ENCODE data around the gene NEGR1.

NEGR1 gene

GRCh38 chr1:71850515-71850914 lies 431.8 kb downstream of the NEGR1 start:
- no peak for DNase-seq (ENCODE audit: low spot score)

GRCh38 chr1:71843012-71843411 lies 439.3 kb downstream of the NEGR1 start:
- DNase-seq (ENCODE audit: low spot score): no peak

- DNase-seq (ENCODE audit: low spot score): no peak
Measured at GRCh38 chr1:71839876-71840275, 442.5 kb downstream of the NEGR1 start.

- no peak for DNase-seq (ENCODE audit: low spot score)
Measured at GRCh38 chr1:71836904-71837303, 445.4 kb downstream of the NEGR1 start.

- DNase-seq (ENCODE audit: low spot score): no peak
Measured at GRCh38 chr1:71835442-71835813, 446.9 kb downstream of the NEGR1 start.

DNA sequence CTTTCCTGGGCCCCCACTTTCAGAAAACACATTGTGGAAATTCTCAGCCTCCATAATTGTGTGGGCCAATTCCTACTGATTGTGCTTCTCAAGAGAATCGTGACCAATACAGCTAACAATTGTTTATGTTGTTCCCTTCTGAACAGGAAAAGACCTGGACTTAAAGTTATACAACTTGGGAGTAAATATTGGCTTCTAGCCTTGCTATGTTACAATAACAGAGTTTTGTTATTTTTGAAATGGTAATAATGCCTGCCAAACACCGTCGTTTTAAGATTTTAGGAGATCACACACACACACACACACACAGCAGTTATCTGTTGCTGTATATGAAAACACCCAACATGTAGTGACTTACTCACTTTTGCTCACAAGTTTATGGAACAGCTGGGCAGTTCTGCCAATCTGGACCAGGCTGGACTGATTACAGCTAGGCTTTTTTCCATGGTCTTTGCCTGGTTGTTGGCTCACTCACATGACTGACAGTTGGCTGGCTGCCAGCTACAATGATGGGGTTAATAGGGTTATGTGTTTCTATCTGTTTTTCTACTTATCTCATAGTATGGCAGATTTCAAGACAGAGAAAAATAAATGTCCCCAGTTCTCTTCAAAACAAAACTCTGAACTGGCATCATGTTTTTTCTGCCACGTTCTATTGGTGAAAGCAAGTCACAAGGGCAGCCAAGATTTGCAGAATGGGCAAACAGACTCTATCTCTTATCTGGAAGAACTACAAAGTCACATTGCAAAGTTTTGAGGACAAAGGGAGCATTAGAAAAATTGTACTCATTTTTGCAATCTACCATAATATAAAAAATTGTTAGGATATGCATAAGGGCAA lies 447.5 kb downstream of the NEGR1 start:
- no peak for DNase-seq (ENCODE audit: low spot score)

DNA sequence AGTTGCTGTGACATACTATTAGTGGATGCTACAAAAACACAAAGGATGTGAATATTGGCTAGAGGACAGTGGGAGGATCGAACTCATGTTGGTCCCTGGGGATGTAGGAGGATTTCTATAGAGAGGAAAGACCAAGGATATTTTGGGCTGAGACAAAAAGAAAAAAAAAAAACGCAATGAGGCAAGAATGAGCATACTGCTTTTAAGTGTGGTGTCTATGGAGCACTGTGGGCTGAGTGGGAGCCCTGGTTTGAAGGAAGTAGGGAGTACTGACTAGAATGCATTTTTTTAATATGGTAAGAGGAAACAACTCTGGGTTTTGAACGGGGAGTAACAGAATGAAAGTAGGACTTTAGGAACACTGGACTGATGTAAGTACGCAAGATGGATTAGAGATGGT lies 450.7 kb downstream of the NEGR1 start:
- no peak for DNase-seq (ENCODE audit: low spot score)

GRCh38 chr1:71829346-71829745 lies 453.0 kb downstream of the NEGR1 start:
- no peak for DNase-seq (ENCODE audit: low spot score)

GRCh38 chr1:71828431-71829012 lies 453.8 kb downstream of the NEGR1 start:
- no peak for DNase-seq (ENCODE audit: low spot score)

DNA sequence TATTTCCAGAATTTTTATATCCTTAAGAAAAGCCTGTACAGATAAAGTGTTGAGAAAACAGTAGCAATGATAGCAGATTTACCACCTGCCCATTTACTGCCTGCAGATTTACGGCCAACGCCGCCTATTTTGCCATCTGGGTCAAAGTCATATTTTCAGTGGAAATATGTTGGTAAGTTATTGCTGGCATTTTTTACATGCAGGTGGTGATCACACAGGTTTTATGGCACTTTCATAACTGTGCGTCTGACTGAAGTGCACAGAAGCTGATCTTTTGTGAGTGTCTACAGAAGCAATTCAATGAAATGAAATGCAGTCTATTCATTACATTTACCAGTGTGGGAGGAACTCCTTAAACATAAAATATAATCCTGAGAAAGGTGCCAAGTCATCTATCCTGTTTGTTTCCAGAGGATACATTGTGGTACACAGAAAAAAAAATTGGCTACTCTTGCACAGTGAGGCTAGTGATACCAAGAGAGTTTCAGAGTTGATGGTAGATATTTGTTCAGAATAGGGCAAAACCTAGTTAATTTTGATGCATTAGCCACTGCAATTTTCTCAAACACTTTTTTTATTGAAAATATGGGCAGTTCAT lies 458.5 kb downstream of the NEGR1 start:
- DNase-seq (ENCODE audit: low spot score): no peak

GRCh38 chr1:71817028-71817427 lies 465.3 kb downstream of the NEGR1 start:
- DNase-seq (ENCODE audit: low spot score): no peak

GRCh38 chr1:71809085-71809484 lies 473.3 kb downstream of the NEGR1 start:
- peak; percentile 0 for DNase-seq (ENCODE audit: low spot score)

DNA sequence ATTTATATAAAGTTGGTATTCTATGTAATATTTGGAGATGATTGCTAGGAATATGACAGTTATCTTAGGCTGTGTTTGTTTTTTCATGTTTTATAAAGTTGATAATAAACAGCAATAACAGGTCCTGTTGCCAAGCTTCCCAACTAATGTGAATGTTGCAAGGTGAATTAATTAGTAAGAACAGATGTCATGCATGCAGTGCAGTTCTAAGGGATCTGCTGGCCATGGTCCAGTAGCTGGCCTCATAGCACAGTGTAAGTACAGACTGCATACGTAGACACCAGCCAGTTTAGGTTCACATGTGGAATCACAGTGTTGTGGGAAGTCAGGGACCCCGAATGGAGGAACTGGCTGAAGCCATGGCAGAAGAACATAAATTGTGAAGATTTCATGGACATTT lies 478.2 kb downstream of the NEGR1 start:
- no peak for DNase-seq (ENCODE audit: low spot score)

GRCh38 chr1:71796006-71796405 lies 486.3 kb downstream of the NEGR1 start:
- no peak for DNase-seq (ENCODE audit: low spot score)

DNA sequence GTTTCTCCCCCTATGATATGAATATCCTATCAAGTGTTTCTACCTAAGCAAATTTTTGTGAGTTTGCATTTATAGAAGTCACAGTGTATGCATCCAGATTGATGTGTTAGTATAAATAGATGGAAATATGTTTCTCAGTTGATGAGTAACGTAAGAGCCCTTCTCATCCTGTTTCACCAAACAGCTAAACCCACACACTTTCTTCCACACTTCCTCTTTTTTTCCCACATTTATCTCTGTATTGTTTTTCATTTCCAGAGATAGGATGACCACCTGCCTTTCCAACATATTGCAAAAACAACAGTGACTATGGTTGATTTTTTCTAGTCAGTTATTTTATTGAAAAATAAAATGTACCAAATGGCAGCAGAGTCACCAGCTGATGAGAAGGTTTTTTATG lies 490.1 kb downstream of the NEGR1 start:
- DNase-seq (ENCODE audit: low spot score): no peak

GRCh38 chr1:71788113-71788512 lies 494.2 kb downstream of the NEGR1 start:
- no peak for DNase-seq (ENCODE audit: low spot score)

DNA sequence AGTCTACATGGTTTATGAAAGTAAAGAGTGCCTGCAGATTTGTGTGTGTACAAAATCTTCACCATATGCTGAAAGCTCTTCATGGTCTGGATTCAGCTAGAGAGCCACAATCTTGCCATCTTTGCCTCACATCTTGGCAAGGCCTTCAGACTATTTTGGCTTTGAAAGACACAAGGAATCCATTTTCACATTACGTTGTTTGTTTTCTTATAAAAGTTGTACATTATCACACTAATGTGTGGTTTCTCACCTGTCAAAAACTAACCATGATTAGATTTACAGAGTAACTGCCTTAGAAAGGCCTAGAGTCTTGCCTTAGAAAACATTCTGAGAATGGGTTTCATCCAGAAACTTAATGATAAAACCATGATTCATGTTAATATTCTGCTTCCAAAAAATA lies 494.6 kb downstream of the NEGR1 start:
- DNase-seq (ENCODE audit: low spot score): no peak

DNA sequence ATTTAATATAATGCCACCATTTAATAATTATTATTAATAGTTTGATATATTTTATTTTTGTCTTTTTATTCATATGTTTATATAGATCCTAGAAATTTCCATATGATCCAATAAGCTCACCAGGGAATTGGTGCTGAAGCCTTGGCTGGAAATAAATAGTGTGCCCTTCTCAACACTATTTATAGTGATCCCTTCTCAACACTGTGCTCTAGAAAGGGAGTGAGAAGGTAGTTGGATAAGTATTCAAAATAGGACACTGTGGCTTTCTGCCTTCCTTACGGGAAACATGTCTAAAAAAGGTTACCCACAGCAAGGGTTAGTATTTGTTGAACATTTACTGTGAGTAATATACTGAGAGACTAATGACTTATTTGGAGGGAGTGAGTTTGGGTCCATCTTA lies 496.1 kb downstream of the NEGR1 start:
- DNase-seq (ENCODE audit: low spot score): no peak

- DNase-seq (ENCODE audit: low spot score): no peak
Measured at GRCh38 chr1:71785450-71785849, 496.9 kb downstream of the NEGR1 start.

DNA sequence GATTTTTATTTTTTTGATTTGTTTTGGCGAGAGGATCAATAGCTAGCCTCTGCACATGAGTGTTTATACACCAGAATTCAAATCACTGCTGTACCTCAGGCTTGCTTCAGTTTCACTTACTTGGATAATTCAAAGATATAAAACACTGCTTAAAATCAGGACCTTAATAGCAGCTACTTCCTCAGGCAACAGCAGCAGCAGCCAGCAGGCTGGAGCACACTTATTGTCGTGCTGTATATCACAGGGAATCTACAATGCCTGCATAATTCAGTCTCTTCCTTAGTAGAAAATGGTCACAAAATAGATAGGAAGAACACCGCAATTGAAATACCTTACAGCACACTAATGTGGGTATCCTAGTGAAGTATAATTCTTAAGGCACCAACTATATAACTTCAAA lies 497.3 kb downstream of the NEGR1 start:
- DNase-seq (ENCODE audit: low spot score): no peak

DNA sequence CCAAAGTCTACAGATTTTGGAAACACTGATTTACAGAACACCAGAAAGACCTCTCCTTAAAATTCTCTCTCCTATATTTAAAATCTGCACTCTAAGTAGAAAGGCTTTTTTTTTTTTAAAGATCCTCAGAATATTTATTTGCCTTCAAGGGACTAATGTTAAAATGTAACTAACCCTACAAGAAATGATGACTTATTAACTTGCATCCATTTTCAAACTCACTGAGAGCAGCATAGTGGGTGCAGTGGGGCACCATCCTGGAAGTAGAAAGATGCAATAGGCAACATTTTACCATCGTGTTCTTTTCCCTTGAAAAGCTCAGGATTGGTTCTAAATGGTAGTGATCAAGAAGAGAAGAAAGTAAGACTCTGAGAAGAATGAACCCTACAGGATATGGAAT lies 498.1 kb downstream of the NEGR1 start:
- DNase-seq (ENCODE audit: low spot score): no peak

- DNase-seq (ENCODE audit: low spot score): no peak
Measured at GRCh38 chr1:71783071-71783470, 499.3 kb downstream of the NEGR1 start.

- DNase-seq (ENCODE audit: low spot score): no peak
Measured at GRCh38 chr1:71781450-71781849, 500.9 kb downstream of the NEGR1 start.

DNA sequence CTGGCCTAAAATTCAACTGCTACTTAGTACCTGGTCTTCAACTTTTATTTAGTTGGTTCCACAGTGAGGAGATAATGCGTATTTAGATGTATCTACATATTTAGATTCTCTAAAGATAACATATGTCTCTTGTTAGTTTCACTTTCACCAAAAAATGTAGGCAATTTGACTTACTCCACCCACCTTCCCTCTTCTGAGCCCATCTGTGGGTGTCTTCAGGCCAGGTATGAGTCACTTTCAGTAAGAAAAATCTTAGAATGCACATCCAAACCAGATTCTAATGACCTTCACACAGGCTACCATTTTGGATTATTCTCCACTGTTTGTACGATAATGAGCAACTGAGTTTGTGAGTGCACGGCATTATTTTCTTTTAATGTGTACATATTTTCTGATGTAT lies 501.7 kb downstream of the NEGR1 start:
- DNase-seq (ENCODE audit: low spot score): no peak
